C4-2B (cell line): ENCODE results near the gene RAB3D.
A peak's percentile ranks its signal among the peaks of the same experiment; 100 is the strongest.

Experiments
- CTCF ChIP-seq: fragments of 450-650 bp; conservative IDR thresholded peaks from 2 replicates; pipeline ENCODE4 v1.5.1; 2017; ENCODE audit warnings: mild to moderate bottlenecking
- ZFX ChIP-seq: fragments of 450-650 bp; IDR thresholded peaks from 2 replicates; pipeline ENCODE4 v1.6.1; 2017

- TF ChIP-seq CTCF = peak; percentile 92
- TF ChIP-seq ZFX = no peak
Observed at GRCh38 chr19:11380653-11381537, 41.4 kb upstream of the RAB3D start.
